Measurements from ENCODE around the gene SHANK1.
"Not testable (repeated sequence)": the region's sequence is repeated elsewhere in the genome, so short reads cannot be mapped to it uniquely, and the experiment has no call there.

SHANK1 gene

DNA sequence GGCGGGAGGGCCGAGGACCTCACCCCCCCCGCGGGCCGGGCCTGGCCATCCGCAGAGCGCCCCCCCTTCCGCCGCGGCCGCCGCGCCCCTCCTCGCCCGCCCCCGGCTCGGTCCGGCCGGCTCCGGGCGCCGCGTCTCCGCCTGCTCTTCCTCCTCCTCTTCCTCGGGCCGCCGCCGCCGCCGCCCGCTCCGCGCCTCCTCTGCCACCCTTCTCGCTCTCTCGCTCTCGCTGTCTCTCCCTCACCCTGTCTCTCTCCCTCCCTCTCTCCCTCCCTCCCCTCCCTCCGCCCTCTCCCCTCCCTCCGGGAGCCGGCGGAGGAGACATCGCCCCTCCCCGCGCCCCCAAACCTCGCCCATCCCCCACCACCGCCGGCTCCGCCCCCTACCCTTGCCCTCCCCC, at the start of gene SHANK1:
SHANK1 (minus strand) TSS at position 237 of the 400 bp plus-strand sequence. CDS start 2,883 bp downstream, outside the sequence.
- Mint-ChIP-seq H3K4me3 (peak within 1 kb of the TSS; percentile 66 to 70), H3K27me3 (peaks cover 50% of the 10 kb centered on the region), H3K4me1 (peaks cover 43% of the 10 kb centered on the region), H3K27ac (peak within 1 kb of the TSS in 1 of 2 donors; percentile 47), H3K9me3 (no peaks in the 10 kb centered on the region)
- ATAC-seq (no peak), DNase-seq (no peak)

DNA sequence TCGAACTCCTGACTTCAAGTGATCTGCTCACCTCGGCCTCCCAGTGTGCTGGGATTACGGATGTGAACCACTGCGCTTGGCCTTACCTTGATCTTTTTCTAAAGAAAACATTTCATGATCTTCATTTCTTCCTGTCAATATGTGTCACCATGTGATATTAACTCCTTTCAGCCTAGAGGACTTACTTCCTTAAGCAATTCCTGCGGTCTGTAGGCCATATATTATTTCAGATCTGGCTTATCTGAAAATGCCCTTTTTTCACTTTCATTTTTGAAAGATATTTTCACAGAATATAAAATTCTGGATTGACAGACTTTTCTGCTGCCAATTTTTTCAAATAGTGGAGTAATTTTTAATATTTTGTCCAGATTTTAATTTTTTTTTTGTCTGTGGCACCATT, 48.7 kb upstream of the SHANK1 start:
- no peak overlapping the region for H3K27ac Mint-ChIP-seq
- ATAC-seq (no peak), DNase-seq (no peak)
- H3K9me3 Mint-ChIP-seq = no peaks in the 10 kb centered on the region
- peaks cover 4% of the 10 kb centered on the region for H3K4me1 Mint-ChIP-seq
- no peak overlapping the region for H3K4me3 Mint-ChIP-seq
- peaks cover 47% of the 10 kb centered on the region for H3K27me3 Mint-ChIP-seq

DNA sequence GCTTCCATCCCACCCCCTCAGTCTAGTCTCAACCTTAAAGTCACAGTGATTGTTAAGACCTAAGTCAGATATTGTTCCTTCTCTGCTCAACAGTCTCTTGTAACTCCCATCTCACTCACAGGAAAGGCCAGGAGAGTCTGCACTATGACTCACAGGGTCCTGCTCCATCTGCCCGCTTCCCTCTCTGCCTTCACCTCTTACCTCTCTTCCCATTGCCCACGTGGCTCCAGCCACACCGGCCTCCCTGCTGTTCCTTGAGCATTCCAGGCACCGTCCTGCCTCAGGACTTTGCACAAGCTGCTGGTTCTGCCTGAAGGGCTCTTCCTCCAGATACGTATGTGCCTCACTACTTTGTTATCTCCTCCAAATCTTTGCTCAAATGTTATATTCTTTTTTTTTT, 47.7 kb upstream of the SHANK1 start:
- H3K9me3 Mint-ChIP-seq, H3K27ac Mint-ChIP-seq, DNase-seq, H3K4me3 Mint-ChIP-seq, ATAC-seq, H3K4me1 Mint-ChIP-seq: not testable (repeated sequence)
- peaks cover 46% of the 10 kb centered on the region for H3K27me3 Mint-ChIP-seq

DNA sequence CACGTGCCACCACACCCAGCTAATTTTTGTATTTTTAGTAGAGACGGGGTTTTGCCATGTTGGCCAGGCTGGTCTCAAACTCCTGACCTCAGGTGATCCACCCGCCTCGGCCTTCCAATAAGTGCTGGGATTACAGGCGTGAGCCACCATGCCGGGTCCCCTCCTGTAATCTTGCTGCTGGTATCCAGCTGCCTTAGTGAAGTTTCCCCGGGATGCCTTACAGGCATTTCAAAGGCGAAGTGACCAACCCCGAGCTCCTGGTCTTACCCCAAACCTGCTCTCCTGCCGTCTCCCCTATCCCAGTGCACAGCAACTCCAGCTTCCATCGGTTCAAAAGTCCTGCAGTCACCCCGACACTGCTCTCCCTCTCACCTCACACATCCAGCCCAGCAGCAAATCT, 47.1 kb upstream of the SHANK1 start:
- DNase-seq, ATAC-seq, H3K4me1 Mint-ChIP-seq, H3K4me3 Mint-ChIP-seq, H3K9me3 Mint-ChIP-seq, H3K27ac Mint-ChIP-seq: not testable (repeated sequence)
- peaks cover 46% of the 10 kb centered on the region for H3K27me3 Mint-ChIP-seq

DNA sequence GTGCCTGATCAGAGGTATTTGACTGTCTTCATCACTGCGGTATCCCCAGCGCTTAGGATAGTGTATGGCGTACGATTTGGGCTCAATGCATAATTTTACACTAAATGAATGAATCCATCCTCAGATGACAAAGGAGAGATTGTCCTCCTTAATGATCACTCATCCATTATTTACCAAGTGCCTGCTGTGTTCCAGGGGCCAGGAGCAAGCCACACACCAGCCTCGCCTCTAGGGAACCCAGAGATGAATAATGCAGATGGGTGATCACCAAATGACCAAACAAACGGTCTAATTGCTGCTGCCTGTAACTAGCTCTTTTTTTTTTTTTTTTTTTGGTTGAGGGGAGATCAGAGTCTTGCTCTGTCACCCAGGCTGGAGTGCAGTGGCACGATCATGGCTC, 44.8 kb upstream of the SHANK1 start:
- DNase-seq (no peak), ATAC-seq (no peak)
- peaks cover 39% of the 10 kb centered on the region for H3K27me3 Mint-ChIP-seq
- H3K4me1 Mint-ChIP-seq = peaks cover 4% of the 10 kb centered on the region
- peaks cover 0 to 4% of the 10 kb centered on the region in 2 donors for H3K9me3 Mint-ChIP-seq
- no peak overlapping the region for H3K4me3 Mint-ChIP-seq
- H3K27ac Mint-ChIP-seq = no peak overlapping the region

DNA sequence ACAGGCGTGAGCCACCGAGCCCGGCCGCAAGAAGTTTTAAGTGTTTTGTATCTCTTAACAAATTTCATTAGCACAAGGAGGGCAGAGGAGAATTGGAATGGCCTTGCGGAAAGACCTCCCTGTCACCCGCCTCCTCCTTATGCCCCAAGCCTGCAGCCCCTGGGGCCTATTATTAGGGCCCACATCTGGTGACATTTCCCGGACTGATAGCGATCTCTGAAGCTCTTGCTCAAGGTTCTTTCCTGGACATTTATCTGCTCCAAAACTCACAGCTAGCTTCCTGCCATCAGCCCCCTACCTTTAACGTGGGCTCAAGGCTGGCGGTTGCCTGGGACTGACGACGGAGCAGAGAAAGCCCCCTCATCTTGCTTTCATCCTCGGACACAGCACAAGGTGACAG, 43.9 kb upstream of the SHANK1 start:
- Mint-ChIP-seq H3K27me3 (peaks cover 38% of the 10 kb centered on the region), H3K27ac (peak overlapping the region in 1 of 2 donors; percentile 7)
- H3K9me3 Mint-ChIP-seq, H3K4me1 Mint-ChIP-seq, H3K4me3 Mint-ChIP-seq, ATAC-seq, DNase-seq: not testable (repeated sequence)

DNA sequence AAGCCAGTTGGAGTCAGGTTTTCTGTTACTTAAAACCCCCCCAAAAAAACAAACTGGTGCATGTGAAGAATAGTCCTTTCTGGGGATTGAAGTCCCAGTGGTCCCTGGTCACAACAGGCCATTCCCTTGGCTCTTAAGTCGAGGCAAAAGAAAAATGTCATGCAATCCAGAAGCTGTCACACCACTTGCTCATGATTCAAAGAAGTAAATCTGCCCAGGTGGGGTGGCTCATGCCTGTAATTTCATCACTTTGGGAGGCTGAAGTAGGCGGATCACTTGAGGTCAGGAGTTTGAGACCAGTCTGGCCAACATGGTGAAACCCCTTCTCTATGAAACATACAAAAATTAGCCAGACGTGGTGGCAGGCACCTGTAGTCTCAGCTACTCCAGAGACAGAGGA, 41.9 kb upstream of the SHANK1 start:
- H3K4me3 Mint-ChIP-seq, DNase-seq, H3K4me1 Mint-ChIP-seq, ATAC-seq, H3K27ac Mint-ChIP-seq, H3K9me3 Mint-ChIP-seq: not testable (repeated sequence)
- peaks cover 25% of the 10 kb centered on the region for H3K27me3 Mint-ChIP-seq

DNA sequence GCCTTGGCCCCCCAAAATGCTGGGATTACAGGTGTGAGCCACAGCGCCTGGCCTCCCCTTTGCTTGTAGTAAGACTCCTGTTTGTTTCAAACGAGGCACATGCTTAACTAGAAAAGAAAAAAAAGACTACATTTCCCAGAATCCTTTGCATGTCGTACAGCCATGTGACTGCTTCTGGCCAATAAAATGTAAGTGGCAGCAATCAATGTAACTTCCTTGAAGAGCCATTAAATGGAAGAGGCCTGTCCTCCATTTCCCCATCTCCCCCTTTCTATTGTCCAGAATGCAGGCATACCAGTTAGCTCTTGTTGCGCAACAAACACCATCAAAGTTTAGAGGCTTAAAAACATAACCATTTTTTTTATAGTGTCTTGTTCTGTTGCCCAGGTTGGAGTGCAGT, 40.3 kb upstream of the SHANK1 start:
- DNase-seq (no peak), ATAC-seq (no peak)
- Mint-ChIP-seq H3K9me3 (peaks cover 0 to 5% of the 10 kb centered on the region in 2 donors), H3K4me3 (no peak overlapping the region), H3K4me1 (no peaks in the 10 kb centered on the region), H3K27me3 (peaks cover 27% of the 10 kb centered on the region), H3K27ac (no peak overlapping the region)

DNA sequence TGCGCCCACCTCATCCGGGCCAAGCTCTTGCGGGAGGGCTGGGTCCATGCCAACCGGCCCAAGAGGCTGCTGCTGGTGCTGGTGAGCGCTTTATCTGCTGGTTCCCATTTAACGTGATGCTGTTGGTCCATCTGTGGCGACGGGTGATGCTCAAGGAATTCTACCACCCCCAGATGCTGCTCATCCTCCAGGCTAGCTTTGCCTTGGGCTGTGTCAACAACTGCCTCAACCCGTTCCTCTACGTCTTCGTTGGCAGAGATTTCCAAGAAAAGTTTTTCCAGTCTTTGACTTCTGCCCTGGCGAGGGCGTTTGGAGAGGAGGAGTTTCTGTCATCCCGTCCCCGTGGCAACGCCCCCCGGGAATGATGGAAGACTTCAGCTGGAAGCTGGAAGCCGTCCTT, 39.5 kb upstream of the SHANK1 start:
- not testable (repeated sequence) for H3K4me3 Mint-ChIP-seq
- peaks cover 31% of the 10 kb centered on the region for H3K27me3 Mint-ChIP-seq

DNA sequence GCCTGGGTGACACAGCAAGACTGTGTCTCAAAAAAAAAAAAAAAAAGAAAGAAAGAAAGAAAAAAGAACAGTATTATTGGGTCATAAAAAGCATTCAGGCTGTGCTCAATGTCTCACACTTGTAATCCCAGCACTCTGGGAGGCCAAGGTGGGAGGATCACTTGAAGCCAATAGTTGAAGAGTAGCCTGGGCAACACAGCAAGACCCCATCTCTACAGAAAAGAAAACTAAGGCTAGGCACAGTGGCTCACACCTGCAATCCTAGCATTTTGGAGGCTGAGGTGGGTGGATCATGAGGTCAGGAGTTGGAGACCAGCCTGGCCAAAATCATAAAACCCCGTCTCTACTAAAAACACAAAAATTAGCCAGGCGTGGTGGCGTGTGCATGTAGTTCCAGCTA, 38.0 kb upstream of the SHANK1 start:
- H3K9me3 Mint-ChIP-seq, ATAC-seq, H3K27ac Mint-ChIP-seq, H3K4me1 Mint-ChIP-seq, DNase-seq, H3K4me3 Mint-ChIP-seq: not testable (repeated sequence)
- H3K27me3 Mint-ChIP-seq = peaks cover 38% of the 10 kb centered on the region

More for the DNA sequence above, 39.5 kb upstream of the SHANK1 start:
- not testable (repeated sequence) for DNase-seq, H3K4me1 Mint-ChIP-seq, H3K27ac Mint-ChIP-seq, H3K9me3 Mint-ChIP-seq, ATAC-seq

DNA sequence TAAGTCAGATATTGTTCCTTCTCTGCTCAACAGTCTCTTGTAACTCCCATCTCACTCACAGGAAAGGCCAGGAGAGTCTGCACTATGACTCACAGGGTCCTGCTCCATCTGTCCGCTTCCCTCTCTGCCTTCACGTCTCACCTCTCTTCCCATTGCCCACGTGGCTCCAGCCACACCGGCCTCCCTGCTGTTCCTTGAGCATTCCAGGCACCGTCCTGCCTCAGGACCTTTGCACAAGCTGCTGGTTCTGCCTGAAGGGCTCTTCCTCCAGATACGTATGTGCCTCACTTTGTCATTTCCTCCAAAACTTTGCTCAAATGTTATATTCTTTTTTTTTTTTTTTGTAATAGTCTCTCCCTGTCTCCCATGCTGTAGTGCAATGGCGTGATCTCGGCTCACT, 36.6 kb upstream of the SHANK1 start:
- not testable (repeated sequence) for ATAC-seq, H3K4me3 Mint-ChIP-seq, H3K4me1 Mint-ChIP-seq, H3K27ac Mint-ChIP-seq, DNase-seq, H3K9me3 Mint-ChIP-seq
- peaks cover 38% of the 10 kb centered on the region for H3K27me3 Mint-ChIP-seq

DNA sequence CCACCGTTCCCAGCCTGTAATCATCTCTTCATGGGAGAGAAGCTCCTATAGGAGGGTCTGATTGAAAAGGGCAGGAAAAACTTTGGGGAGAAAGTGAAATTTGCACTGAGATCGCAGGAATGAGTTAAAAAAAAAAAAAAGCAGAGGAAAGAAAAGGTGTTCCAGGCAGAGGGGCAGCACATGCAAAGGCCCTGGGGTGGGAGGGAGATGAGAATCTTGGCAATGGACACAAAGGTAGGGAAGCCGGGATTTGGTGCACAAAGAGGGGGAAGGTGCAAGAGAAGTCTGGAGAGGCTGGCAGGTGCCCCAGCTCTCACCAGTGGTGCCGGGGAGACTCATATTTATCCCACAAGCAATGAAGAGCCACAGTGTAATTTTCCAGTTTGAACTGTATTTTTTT, 34.3 kb upstream of the SHANK1 start:
- no peak overlapping the region for H3K4me3 Mint-ChIP-seq
- no peaks in the 10 kb centered on the region for H3K4me1 Mint-ChIP-seq

DNA sequence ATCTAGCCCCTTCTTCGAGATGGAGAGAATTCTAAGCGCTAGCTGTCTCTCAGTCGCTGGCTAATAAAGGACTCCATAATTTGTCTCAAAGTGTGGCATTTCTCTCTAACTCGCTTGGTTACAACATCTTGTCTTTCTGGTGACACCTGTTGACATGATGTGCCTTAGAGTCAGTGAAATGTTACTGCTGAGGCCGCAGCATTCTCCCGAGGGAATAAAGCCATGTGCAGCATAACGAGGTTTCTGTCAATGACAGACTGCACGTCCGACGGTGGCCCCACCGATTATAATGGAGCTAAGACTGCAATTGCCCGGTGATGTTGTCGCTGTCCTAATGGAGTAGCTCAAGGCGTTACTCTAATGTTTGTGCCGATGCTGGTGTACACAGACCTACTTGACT, 30.4 kb upstream of the SHANK1 start:
- H3K9me3 Mint-ChIP-seq = no peaks in the 10 kb centered on the region
- no peak overlapping the region for H3K27ac Mint-ChIP-seq
- peaks cover 29% of the 10 kb centered on the region for H3K27me3 Mint-ChIP-seq
- ATAC-seq (no peak), DNase-seq (no peak)
- H3K4me1 Mint-ChIP-seq = no peaks in the 10 kb centered on the region
- H3K4me3 Mint-ChIP-seq = no peak overlapping the region

More for the DNA sequence above, 34.3 kb upstream of the SHANK1 start:
- no peak overlapping the region for H3K27ac Mint-ChIP-seq
- no peaks in the 10 kb centered on the region for H3K9me3 Mint-ChIP-seq
- no peak for ATAC-seq
- no peak for DNase-seq
- peaks cover 38% of the 10 kb centered on the region for H3K27me3 Mint-ChIP-seq

DNA sequence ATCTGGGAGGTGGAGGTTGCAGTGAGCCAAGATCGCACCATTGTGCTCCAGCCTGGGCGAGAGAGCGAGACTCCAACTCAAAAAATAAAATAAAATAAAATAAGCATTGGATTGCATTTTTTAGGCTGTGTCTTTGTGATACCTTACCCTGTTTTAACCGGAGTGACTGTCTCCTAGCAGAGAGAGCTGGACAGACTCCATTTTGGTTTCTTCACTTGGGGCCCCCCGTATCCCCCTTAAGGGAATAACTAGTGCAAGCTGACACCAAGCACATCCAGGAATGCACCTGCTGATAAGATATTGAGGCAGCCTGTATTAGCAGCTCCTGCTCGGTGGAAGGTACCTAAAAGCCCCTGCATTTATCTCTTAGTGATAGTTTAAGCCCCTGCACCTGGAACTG, 29.9 kb upstream of the SHANK1 start:
- Mint-ChIP-seq H3K9me3 (no peaks in the 10 kb centered on the region), H3K27ac (no peak overlapping the region), H3K27me3 (peaks cover 29% of the 10 kb centered on the region), H3K4me3 (no peak overlapping the region), H3K4me1 (no peaks in the 10 kb centered on the region)
- DNase-seq = no peak
- ATAC-seq = no peak

DNA sequence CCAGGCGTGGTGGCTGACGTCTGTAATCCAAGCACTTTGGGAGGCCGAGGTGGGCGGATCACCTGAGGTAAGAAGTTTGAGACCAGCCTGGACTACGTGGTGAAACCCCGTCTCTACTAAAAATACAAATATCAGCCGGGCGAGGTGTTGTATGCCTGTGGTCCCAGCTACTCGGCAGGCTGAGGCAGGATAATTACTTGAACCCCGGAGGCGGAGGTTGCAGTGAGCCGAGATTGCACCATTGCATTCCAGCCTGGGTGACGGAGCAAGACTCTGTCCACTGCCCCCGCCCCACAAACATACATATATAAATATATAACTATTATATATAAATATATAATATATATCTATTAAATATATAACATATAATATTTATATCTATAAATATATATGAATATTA, 27.5 kb upstream of the SHANK1 start:
- H3K4me1 Mint-ChIP-seq, H3K4me3 Mint-ChIP-seq, DNase-seq, ATAC-seq, H3K9me3 Mint-ChIP-seq, H3K27ac Mint-ChIP-seq: not testable (repeated sequence)
- peaks cover 31% of the 10 kb centered on the region for H3K27me3 Mint-ChIP-seq

DNA sequence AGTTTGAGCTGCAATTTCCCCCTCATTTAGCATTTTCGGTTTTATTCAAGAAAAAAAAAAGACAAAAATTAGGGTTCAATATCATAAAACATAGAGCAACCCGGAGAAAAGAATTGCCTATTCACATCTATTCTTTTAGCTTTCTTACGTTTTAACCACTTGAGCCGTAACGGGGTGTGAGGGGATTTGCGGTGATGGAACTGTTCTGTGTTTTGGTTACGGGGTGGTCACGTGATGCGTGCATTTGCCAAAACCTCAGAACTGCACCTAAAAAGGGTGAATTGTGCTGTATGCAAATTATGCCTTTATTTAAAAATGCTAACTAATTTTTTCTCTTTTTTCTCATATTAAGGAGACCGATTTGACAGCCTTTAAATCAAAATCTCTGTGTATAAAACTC, 25.6 kb upstream of the SHANK1 start:
- Mint-ChIP-seq H3K27me3 (peaks cover 51% of the 10 kb centered on the region), H3K4me1 (no peaks in the 10 kb centered on the region), H3K27ac (no peak overlapping the region), H3K9me3 (no peaks in the 10 kb centered on the region), H3K4me3 (no peak overlapping the region)
- DNase-seq (no peak), ATAC-seq (no peak)

DNA sequence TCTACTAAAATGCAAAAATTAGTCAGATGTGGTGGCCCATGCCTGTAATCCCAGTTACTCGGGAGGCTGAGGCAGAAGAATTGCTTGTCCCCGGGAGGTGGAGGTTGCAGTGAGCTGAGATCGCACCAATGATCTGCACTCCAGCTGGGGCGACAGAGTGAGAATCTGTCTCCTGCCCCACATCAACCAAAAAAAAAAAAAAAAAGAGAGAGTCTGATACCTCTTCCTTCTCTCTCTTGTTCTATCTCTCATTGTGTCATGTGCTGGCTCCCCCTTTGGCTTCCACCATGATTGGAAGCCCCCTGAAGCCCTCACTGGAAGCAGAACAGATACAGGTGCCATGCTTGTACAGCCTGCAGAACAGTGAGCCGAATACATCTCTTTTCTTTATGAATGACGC, 23.9 kb upstream of the SHANK1 start:
- ATAC-seq (no peak), DNase-seq (no peak)
- Mint-ChIP-seq H3K4me1 (no peaks in the 10 kb centered on the region), H3K9me3 (no peaks in the 10 kb centered on the region), H3K27ac (no peak overlapping the region), H3K27me3 (peaks cover 67% of the 10 kb centered on the region), H3K4me3 (no peak overlapping the region)
